ENCODE data around the gene CHCT1.

- TF ChIP-seq CTCF (IDR thresholded peaks at IDR 0.05), result no peak
- TF ChIP-seq EP300 (IDR thresholded peaks at IDR 0.05), result no peak
- no peak for TF ChIP-seq POLR2A (IDR thresholded peaks at IDR 0.05; ENCODE audit: low read depth)
These were observed 7.1 kb upstream of the CHCT1 start for GRCh38 chr17:60415146-60415545.

Measured in esophagus muscularis mucosa (tissue), 4 donors.